GM23338 (cell line): ENCODE data around the gene PDGFRB. TPM values are rescaled to one million over a fixed set of nuclear protein-coding genes. Genes with fewer than 3 reads are reported as not detected.

Experiments used
- ATAC-seq: fragments of 200-7000 bp; cut with Tn5 transposase; 3 replicates; pipeline ENCODE4 v1.9.1; 2020
- DNase-seq: peaks from one replicate; pipeline ENCODE4 v3.0.0-alpha.2; 2015; ENCODE audit warnings: low spot score
- H2AFZ ChIP-seq: fragments of 200-600 bp; sonication (generic); 2 replicates; pipeline ENCODE4 v1.8.0; 2016; ENCODE audit warnings: antibody characterized with exemption, mild to moderate bottlenecking, moderate library complexity
- H3F3A ChIP-seq: fragments of 200-600 bp; sonication (generic); replicated peaks from 2 replicates; pipeline ENCODE4 v1.8.0; 2017; ENCODE audit warnings: antibody characterized with exemption, mixed run types, low read depth
- H3K27ac ChIP-seq: fragments of 200-600 bp; sonication (generic); 2 replicates; pipeline ENCODE4 v1.6.1; 2016; ENCODE audit warnings: low read depth
- H3K27me3 ChIP-seq: fragments of 200-600 bp; sonication (generic); 2 replicates; pipeline ENCODE4 v1.8.0; 2016; ENCODE audit warnings: mild to moderate bottlenecking, mixed run types, moderate library complexity; ENCODE audit not compliant: insufficient read depth
- H3K36me3 ChIP-seq: fragments of 200-600 bp; sonication (generic); 2 replicates; pipeline ENCODE4 v1.8.0; 2016; ENCODE audit warnings: mild to moderate bottlenecking; ENCODE audit not compliant: insufficient read depth
- H3K4me1 ChIP-seq: fragments of 200-600 bp; sonication (generic); 2 replicates; pipeline ENCODE4 v1.8.0; 2016; ENCODE audit warnings: mild to moderate bottlenecking, moderate library complexity; ENCODE audit not compliant: insufficient read depth
- H3K4me2 ChIP-seq: fragments of 200-600 bp; sonication (generic); 2 replicates; pipeline ENCODE4 v1.7.1; 2017; ENCODE audit warnings: mixed run types
- H3K4me3 ChIP-seq: fragments of 200-600 bp; sonication (generic); 2 replicates; pipeline ENCODE4 v1.6.1; 2016; ENCODE audit warnings: mixed run types
- H3K79me2 ChIP-seq: fragments of 200-600 bp; sonication (generic); replicated peaks from 2 replicates; pipeline ENCODE4 v1.8.0; 2017; ENCODE audit warnings: mild to moderate bottlenecking; ENCODE audit not compliant: insufficient read depth
- H3K9me2 ChIP-seq: fragments of 200-600 bp; sonication (generic); 2 replicates; pipeline ENCODE4 v1.8.0; 2017; ENCODE audit not compliant: insufficient read depth
- H4K20me1 ChIP-seq: fragments of 200-600 bp; sonication (generic); replicated peaks from 2 replicates; pipeline ENCODE4 v1.8.0; 2017; ENCODE audit warnings: mild to moderate bottlenecking; ENCODE audit not compliant: insufficient read depth
- H3K27ac Mint-ChIP-seq: 2 replicates; pipeline ENCODE4 v1.8.0; 2020; ENCODE audit warnings: inconsistent platforms, mild to moderate bottlenecking, moderate library complexity, mixed read lengths
- H3K27me3 Mint-ChIP-seq: 3 replicates; pipeline ENCODE4 v1.8.0; 2022; ENCODE audit warnings: low read depth, mild to moderate bottlenecking, moderate library complexity, mixed read lengths, inconsistent platforms; ENCODE audit not compliant: insufficient read depth, poor library complexity
- H3K36me3 Mint-ChIP-seq: 3 replicates; pipeline ENCODE4 v1.8.0; 2021; ENCODE audit warnings: low read depth, mild to moderate bottlenecking, inconsistent platforms, moderate library complexity, mixed read lengths
- H3K4me1 Mint-ChIP-seq: 3 replicates; pipeline ENCODE4 v1.8.0; 2020; ENCODE audit warnings: mild to moderate bottlenecking, inconsistent platforms, mixed read lengths
- H3K4me3 Mint-ChIP-seq: 3 replicates; pipeline ENCODE4 v1.8.0; 2021; ENCODE audit warnings: moderate library complexity, mild to moderate bottlenecking, inconsistent platforms, mixed read lengths
- H3K9me3 Mint-ChIP-seq: 3 replicates; pipeline ENCODE4 v1.8.0; 2020; ENCODE audit warnings: moderate library complexity, mild to moderate bottlenecking, inconsistent platforms, mixed read lengths
- CREB1 ChIP-seq: fragments of 250-450 bp; sonication (Bioruptor Pico); IDR thresholded peaks from 2 replicates; pipeline ENCODE4 v1.5.0; 2020; ENCODE audit warnings: low read depth, mild to moderate bottlenecking, moderate library complexity
- CTCF ChIP-seq, 2 experiments: fragments of 200-600 bp in 1 of 2; sonication (generic) in 1 of 2; conservative IDR thresholded peaks; 2 replicates each; pipeline versions ENCODE4 v1.5.1 to v1.6.1; 2016 to 2017; ENCODE audit warnings: antibody characterized with exemption in 2 of 2, low read depth in 2 of 2, mild to moderate bottlenecking in 2 of 2, moderate library complexity in 1 of 2
- EZH2 ChIP-seq: fragments of 200-600 bp; sonication (generic); IDR thresholded peaks from one replicate; pipeline ENCODE4 v1.8.0; 2017; ENCODE audit warnings: antibody characterized with exemption, mild to moderate bottlenecking, low read depth; ENCODE audit not compliant: unreplicated experiment
- NANOG ChIP-seq: IDR thresholded peaks from 2 replicates; pipeline ENCODE4 v1.6.1; 2016; ENCODE audit warnings: antibody characterized with exemption, borderline replicate concordance
- POLR2AphosphoS5 ChIP-seq: IDR thresholded peaks from 2 replicates; pipeline ENCODE4 v1.6.1; 2016; ENCODE audit warnings: antibody characterized with exemption, low read depth
- REST ChIP-seq: IDR thresholded peaks from one replicate; pipeline ENCODE4 v1.6.1; 2018; ENCODE audit warnings: antibody characterized with exemption; ENCODE audit not compliant: unreplicated experiment
- polyA plus RNA-seq: library from polyadenylated mRNA; unstranded; fragments of >200 nt; fragmentation: Nextera tagmentation; extraction: Ambion mirVana; gene quantifications from 2 replicates; pipeline ENCODE4 v1.2.1, GENCODE V29; 2016
- total RNA-seq: library from RNA; depleted of rRNA; stranded (reverse); fragments of >200 nt; shearing (Covaris generic); gene quantifications from 2 replicates; pipeline ENCODE4 v1.2.3, GENCODE V29; 2014

Gene PDGFRB
- total and polyA plus RNA-seq, 2 experiments from 2014 or later: 4.5 to 11.3 TPM

GRCh38 chr5:150177721-150178120 lies 22.1 kb upstream of the PDGFRB start (continued):
- TF ChIP-seq EZH2: no peak
- TF ChIP-seq POLR2AphosphoS5: no peak
- no peak for TF ChIP-seq CREB1
- TF ChIP-seq CTCF (conservative IDR thresholded peaks at IDR 0.05; ENCODE audit: low read depth in 2 of 2): no peak

GRCh38 chr5:150176745-150177477 lies 21.3 kb upstream of the PDGFRB start:
- Mint-ChIP-seq H3K27ac (no peak overlapping the region), H3K4me3 (no peak overlapping the region), H3K27me3 (peaks cover 17% of the 10 kb centered on the region), H3K4me1 (peaks cover 7% of the 10 kb centered on the region; the same call in 2 of the 3 replicates), H3K9me3 (no peaks in the 10 kb centered on the region), H3K36me3 (no peaks in the 10 kb centered on the region)
- DNase-seq (no peak), ATAC-seq (no peak)
- H3K9me2 ChIP-seq: no peaks in the 10 kb centered on the region
- H3K4me1 ChIP-seq: no peaks in the 10 kb centered on the region
- H3K4me2 ChIP-seq: no peak overlapping the region
- H3K36me3 ChIP-seq: no peaks in the 10 kb centered on the region
- H3K79me2 ChIP-seq: no peaks in the 10 kb centered on the region
- no peak overlapping the region for H2AFZ ChIP-seq
- no peak for TF ChIP-seq NANOG
- TF ChIP-seq CREB1: no peak
- no peak for TF ChIP-seq CTCF (conservative IDR thresholded peaks at IDR 0.05; ENCODE audit: low read depth in 2 of 2)
- TF ChIP-seq REST: no peak
- TF ChIP-seq POLR2AphosphoS5: no peak
- H4K20me1 ChIP-seq: no peaks in the 10 kb centered on the region
- no peak overlapping the region for H3K27ac ChIP-seq
- H3K27me3 ChIP-seq: no peaks in the 10 kb centered on the region
- H3K4me3 ChIP-seq: no peak overlapping the region
- no peaks in the 10 kb centered on the region for H3F3A ChIP-seq
